LHCN-M2 (cell line): Measurements from ENCODE around the gene EXOC6B. TPM values are rescaled to one million over a fixed set of nuclear protein-coding genes. Genes with fewer than 3 reads are reported as not detected.
A peak's percentile ranks its signal among the peaks of the same experiment; 100 is the strongest.
"Not testable (repeated sequence)": the region's sequence is repeated elsewhere in the genome, so short reads cannot be mapped to it uniquely, and the experiment has no call there.

Experiments used
- DNase-seq: peaks from one replicate; pipeline ENCODE4 v3.0.0-alpha.2; 2012; ENCODE audit warnings: low read depth
- total RNA-seq: library from RNA; depleted of rRNA; stranded (reverse); fragments of >200 nt; gene quantifications from 2 replicates; pipeline ENCODE4 v1.2.3, GENCODE V29; 2014

The EXOC6B gene
- total RNA-seq, 1 experiment from 2014 or later, result 16.7 TPM

DNA sequence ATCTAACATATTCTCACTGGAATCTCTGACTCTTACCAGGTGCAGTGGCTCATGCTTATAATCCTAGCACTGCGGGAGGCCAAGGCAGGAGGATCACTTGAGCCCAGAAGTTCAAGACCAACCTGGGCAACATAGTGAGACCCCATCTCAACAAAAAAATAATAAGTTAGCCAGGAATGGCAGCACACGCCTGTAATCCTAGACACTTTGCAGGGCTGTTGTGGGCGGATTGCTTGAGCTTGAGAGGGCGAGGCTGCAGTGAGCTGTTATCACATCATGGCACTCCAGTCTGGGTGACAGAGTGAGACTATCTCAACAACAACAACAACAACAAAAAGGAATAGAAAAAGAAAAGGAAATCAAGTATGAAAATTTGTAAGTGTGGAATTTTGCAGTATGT, 371.6 kb downstream of the EXOC6B start:
- no peak for DNase-seq

DNA sequence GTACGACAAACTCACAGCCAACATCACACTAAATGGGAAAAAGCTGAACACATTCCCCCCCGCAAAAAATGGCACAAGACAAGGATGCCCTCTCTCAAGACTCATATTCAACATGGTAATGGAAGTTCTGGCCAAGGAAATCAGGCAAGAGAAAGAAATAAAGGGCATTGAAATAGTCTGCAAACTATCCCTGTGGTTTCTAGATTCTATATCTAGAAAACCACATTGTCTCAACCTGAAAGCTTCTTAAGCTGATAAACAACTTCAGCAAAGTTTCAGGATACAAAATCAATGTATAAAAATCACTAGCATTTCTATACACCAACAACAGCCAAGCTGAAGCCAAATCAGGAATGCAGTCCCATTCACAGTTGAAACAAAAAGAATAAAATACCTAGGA, 383.6 kb downstream of the EXOC6B start:
- no peak for DNase-seq

DNA sequence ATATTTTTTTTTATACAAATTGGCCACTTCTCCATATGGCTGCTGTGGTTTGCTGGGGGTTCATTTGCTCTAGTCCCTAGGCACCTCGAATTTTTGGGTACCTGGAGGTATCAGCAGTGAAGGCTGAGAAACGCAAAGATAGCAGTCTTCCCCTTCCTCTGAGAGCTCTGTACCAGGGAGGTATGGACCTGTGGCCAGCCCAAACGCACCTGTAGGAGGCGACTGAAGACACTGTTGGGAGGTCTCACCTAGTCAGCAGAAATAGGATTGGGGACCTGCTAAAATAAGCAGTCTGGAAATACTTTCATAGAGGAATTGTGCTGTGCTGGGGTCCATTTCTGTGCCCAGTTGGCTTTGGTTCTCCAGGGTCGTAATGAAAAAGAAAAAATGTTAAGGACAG, 385.9 kb downstream of the EXOC6B start:
- DNase-seq, result no peak

DNA sequence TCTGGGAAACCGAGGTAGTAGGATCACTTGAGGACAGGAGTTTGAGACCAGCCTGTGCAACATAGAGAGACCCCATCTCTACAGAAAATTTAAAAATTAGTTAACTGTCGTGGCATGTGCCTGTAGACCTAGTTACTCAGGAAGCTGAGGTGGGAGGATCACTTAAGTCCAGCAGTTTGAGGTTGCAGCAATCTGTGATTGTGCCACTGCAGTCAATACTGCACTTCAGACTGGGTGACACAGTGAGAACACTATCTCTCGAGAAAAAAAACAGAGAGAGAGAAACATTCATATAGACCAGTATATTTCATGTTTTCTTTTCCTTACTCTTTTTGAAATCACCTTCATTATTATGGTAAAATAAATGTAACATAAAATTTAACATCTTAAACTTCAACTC, 387.5 kb downstream of the EXOC6B start:
- no peak for DNase-seq

DNA sequence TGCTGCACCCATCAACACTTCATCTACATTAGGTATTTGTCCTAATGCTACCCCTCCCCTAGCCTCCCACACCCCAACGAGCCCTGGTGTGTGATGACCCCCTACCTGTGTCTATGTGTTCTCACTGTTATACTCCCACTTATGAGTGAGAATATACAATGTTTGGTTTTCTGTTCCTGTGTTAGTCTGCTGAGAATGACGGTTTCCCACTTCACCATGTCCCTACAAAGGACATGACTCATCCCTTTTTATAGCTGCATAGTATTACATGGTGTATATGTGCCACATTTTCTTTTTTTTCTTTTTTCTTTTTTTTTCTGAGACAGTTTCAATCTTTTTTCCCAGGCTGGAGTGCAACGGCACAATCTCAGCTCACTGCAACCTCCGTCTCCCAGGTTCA, 394.1 kb downstream of the EXOC6B start:
- no peak for DNase-seq

DNA sequence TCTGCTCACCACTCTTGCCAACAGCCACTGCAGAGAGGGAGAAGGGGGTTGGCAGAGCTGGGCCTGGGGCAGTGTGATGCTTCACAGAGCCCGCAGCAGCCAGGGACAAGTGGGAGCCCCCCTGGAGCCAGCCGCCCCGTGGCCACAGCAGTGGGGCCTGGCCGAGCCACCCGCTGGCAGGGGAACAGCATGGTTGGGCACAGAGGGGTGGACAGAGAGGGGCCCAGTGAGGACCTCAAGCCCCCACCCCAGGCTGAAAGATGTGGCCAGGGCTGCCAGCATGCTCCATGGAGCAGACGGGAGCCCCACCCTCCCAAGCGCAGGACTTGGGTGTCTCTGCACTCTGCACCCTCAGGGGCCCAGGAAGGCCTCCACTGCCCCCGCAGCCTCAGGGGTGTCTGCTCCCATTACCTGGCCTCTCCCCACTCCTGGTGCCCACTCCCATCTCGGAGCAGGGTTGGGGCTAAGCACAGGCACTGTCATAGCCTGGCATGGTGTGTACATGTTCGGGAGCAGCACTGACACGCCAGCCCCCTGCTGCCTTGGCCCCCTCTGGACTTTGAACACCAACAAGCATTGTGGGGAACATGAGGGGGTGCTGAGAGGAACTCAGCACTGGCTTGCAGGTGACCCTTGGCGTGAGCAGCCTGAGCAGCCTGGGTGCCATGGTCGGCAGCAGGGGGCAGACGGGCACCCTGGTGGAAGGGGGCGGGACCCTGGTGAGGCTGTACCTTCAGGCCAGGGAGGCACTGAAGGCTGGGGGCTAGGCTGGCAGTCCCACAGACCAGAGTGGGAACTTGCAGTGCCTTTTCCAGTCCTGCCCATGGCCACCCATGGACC, 398.6 kb downstream of the EXOC6B start:
- no peak for DNase-seq

DNA sequence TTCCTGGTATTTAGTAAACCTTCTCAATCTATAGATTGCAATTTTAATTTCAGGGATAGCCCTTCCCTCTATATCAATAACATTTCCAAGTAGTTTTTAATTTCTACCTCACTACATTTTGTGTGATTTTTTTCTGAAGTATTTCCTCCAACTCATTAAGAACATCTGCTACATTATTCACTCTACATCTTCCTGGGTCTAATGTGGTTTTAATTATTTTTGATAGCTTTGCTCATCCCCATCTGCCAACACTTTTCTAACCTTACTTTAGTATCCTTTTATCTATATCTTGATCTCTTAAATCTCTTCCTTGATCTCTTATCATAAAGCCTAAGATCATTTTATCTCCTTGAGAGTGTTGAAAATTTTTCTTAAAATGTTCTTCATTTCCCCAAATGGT, 399.8 kb downstream of the EXOC6B start:
- no peak for DNase-seq

DNA sequence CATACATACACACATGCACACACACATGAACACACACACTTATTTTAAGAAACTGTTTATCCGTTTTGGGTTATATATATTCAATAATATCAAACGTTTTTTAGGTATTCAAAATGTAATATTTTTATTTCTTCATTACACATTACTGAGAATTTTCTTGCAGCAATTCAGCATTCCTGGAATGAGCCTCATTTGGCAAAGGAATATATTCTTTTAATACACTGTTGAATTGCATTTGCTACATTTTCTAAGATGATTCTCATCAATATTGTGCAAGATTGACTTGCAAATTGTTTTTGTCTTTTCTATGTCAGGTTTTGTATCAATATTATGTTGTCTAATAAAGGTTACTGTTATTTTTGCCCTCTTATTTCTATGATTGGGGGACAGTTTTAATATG, 402.1 kb downstream of the EXOC6B start:
- no peak for DNase-seq

DNA sequence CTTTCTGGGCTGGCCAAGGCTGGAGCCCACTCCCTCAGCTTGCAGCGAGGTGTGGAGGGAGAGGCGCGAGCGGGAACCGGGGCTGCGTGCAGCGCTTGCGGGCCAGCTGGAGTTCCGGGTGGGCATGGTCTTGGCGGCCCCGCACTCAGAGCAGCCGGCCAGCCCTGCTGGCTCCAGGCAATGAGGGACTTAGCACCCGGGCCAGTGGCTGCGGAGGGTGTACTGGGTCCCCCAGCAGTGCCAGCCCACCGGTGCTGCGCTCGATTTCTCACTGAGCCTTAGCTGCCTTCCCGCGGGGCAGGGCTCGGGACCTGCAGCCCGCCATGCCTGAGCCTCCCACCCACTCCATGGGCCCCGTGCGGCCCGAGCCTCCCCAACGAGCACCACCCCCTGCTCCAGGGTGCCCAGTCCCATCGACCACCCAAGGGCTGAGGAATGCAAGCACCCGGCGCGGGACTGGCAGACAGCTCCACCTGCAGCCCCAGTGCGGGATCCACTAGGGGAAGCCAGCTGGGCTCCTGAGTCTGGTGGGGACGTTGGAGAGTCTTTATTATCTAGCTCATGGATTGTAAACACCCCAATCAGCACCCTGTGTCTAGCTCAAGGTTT, 404.0 kb downstream of the EXOC6B start:
- DNase-seq, result not testable (repeated sequence)

DNA sequence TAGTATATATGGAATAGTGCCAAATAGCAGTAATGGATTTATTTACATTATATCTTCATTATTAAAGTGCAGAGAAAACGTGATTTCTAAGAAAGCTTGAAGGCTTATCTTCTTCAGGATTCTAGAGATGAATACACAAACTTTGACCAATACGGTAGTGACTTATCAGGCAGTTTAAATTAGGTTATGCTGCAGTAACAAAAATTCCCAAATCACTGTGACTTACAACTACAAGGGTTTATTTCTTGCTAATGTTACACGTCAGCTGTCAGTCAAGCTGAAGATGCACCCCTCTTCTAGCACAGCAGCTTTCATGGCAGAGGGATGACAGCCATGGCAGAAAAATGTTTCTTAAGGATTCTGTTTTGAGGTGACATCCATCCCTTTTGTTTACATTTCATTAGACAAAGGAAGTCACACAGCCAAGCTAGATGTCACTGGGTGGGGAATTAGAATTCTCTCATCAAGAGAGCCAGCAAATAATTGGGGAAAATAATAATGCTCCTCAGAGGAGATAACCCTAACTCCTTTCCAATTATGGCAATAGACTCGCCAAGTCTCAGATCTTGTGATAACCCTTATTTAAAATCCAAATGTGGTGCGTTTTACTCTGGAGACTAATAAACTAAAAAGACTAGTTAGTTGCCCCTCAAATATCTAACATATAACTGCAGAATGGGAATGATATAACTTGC, 409.9 kb downstream of the EXOC6B start:
- DNase-seq, result no peak

DNA sequence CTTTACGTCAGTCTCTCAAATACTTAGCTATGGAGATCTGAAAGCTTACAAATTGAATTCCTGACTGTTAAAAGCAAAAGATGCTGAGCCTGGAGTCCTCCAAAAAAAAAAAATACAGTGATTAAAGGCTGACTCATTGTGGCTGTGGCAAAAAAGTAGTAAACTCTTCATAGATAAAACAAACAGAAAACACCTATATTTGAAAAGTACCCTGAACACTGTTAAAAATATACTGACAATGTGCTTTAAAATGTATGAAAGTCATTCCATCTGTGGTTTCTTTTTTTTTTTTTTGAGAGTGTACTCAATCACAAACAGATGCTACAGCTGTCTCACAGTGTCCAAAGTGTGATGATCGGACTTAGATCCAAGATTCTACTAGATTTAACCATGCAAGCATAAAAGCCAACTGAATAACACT, 410.6 kb downstream of the EXOC6B start:
- DNase-seq, result peak; percentile 81

DNA sequence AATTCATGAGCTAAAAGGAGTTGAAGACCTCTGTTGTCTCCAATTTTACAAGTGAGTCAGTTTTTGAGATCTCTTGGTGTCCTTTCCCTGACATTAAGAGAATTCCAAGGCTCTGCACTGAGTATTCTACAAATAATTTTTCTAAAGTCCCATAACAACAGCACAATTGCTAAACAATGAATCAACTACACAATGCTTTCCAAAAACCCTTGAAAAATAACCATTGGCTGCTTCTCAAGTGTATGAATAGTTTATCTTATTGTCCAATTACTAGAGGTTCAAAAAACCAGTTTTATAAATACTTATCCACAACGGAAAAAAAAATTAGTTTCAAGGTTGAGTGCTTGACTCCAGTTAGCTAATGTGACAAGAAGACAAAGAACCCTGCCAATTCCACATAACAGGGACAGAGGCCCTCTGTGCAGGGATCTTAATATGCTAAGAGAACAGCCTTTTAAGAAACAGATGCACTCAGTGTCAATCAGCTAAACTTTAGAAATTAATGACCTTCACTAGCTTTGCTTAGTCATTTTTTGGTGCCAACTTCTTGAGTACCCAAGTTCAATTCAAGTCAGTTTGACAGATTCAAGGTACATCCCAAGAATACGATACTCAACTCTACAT, 411.6 kb downstream of the EXOC6B start:
- peak; percentile 6 for DNase-seq

DNA sequence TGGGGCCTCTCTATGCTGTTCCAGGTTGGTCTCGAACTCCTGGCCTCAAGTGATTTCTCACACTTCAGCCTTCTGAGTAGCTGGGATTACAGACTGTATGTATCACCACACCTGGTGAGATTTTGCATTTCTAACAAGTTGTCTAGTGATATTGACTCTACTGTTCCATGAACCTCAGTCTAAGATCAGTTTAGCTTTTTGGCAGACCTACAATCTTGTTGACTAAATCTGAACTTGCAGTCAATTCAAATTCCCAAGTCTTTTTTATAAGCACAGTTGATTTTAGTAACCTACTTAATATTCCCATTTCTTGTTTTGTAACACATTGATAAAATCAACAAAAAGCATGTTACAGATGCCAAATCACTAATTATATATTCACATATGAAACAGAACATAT, 412.1 kb downstream of the EXOC6B start:
- no peak for DNase-seq

DNA sequence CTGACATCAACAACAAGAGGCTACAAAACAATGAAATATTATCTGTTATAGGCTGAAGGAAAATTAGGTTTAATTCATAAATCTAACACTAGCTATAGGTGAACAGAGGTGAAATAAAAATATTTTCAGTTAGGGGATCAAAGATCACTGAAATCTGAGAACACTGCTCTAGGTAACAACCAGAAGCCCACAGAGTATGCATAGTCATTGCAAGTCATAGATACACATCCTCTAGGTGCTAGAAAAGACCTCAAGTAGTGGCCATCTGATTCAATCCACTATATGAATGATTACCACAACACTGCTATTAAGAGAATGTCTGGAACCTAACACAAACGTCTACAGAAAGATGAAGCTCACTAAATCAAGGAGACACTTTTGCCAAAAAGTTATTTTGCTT, 413.6 kb downstream of the EXOC6B start:
- no peak for DNase-seq

DNA sequence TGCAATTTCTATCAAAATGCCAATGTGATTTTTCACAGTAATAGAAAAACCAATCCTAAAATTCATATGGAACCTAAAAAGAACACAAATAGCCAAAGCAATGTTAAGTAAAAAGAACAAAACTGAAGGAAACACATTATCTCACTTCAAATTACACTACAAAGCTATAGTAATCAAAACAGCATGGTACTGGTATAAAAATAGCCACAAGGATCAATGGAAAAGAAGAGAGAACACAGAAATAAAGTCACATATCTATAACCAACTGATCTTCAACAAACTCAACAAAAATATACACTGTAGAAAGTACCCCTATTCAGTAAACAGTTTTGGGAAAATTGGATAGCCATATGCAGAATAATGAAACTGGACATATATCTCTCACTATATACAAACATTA, 426.0 kb downstream of the EXOC6B start:
- no peak for DNase-seq

DNA sequence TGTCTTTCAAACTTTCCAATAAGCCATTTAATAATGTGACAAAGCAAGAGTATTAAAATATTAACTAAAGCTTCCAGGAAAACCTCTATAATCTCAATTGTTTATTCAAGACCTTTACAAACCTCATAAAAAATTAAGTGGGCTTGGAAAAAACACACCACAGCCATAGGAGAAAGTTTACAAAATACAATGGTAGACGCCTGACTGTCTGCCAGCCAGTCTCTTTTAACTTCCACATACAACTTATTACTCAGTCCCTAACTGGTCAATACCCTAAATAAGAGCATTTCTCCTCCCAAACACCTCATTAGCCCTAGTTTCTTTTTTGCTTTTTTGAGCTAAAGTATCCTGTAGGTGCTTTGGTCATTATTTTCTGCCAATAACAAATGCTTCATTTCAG, 430.7 kb downstream of the EXOC6B start:
- DNase-seq, result no peak

DNA sequence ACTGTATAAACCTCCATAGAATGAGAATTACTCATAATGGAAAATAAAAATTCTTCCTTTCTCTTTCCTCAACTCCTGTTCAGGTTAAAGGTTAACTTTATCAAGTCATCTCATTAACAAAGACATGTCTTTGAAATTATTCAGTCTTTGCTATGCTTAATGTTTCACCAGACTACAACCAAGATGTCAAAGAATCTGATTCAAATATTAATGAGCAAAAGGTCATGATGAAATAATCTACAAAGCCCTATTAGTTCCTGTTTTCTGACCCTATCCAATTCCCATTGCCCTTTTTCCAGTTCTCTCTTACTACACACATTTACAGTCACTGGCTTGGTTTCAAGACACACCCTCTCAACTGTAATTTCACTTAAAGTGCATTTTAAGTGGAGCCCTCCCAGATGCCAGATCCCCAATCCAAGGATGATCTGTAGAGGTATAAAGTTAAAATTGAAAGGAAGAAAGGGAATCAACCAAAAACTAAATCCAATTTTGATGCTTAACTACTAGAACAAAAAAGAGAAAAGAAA, 431.2 kb downstream of the EXOC6B start:
- no peak for DNase-seq

DNA sequence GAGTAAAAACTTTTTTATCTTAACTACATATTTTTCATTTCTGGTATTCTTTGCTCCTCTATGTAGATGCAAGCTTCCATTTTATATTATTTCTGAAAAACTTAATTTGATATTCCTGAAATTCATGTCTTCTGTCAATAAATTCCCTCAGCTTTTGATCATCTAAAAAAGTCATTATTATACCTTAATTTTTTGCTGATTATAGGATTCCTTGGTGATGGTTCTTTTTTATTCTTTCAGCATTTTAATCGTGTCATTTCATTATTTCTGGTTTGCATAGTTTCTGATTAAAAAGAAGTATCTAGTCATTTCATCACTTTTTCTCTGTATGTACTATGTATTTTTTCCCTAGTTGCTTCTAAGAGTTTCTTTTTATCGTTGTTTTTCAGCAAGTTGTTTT, 436.4 kb downstream of the EXOC6B start:
- DNase-seq, result no peak

DNA sequence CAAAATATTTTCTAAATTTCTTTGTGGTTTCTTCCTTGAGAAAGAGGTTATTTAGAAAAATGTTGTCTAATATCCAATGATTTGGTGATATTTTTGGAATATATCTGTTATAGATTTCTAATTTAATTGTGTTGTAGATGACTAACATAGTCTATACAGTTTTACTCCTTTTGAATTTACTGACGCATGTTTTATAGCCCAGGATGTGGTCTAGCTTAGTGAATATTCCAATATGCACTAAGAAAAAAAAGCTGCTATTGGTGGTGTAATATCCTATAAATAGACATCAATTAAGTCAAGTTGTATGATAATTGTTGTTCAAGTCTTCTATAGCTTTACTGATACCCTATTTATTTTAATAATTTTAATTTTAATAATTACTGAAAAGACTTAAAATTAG, 437.6 kb downstream of the EXOC6B start:
- no peak for DNase-seq

DNA sequence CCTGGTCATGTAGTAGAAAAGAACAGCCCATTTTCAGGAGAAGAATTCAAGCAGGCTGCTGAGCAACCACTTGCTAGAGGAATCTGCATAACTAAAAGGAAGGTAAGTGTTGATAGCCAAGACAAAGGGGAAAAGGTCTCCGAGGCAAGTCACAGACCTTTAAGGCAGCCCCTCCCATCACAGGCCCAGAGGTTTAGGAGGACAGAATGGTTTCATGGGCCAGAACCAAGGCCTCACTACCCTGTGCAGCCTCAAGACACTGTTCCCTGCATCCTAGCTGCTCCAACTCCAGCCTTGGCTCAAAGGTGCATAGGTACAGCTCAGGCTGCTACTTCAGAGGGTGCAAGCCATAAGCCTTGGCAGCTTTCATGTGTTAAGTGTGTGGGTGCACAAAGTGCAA, 439.5 kb downstream of the EXOC6B start:
- DNase-seq, result no peak

DNA sequence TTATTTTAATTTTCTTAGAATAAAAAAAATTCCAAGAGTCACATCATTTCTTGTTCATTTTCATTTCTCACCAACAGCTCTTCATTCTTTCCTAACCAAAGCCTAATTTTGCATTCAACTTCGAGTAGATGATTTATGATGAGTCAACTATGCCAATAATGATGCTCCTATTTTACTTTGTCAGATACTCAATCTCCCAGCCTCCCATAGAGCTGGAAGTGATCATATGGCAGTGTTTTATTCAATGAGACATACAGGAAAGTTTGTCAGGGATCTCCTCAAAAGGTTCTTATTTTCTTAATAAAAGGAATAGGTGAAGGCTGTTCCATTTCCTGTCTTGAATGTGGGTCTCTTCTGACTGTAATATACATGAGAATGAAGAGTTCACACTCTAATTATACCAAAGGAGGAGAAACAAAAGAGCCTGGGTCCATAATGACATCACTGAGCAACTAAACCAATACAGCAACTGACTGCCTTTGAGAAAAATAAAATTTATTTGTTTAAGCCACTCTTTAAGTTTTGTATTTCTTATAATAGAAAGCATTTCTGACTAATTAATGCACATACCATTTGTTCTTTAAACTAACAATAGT, 447.0 kb downstream of the EXOC6B start:
- peak; percentile 9 for DNase-seq
